OCI-LY3 (cell line): ENCODE results near the gene PDE8A.

Source experiments
- H2AFZ ChIP-seq: fragments of 200-600, 300-600 bp; shearing (Covaris generic); 2 replicates; pipeline ENCODE4 v1.6.0; 2014; ENCODE audit warnings: antibody characterized with exemption, low read depth, low read length
- H3K27ac ChIP-seq: fragments of 200-600, 300-600 bp; sonication (generic); 2 replicates; pipeline ENCODE4 v1.5.1; 2014; ENCODE audit warnings: mild to moderate bottlenecking, low read length, moderate library complexity, mixed read lengths
- H3K27me3 ChIP-seq: fragments of 200-600, 300-600 bp; sonication (generic); 2 replicates; pipeline ENCODE4 v1.6.1; 2014; ENCODE audit warnings: low read depth, low read length, mixed read lengths
- H3K36me3 ChIP-seq: fragments of 200-600, 300-600 bp; sonication (generic); replicated peaks from 2 replicates; pipeline ENCODE3; 2014; ENCODE audit warnings: low read depth, low read length, mixed read lengths
- H3K4me1 ChIP-seq: fragments of 300-600, 200-600 bp; sonication (generic); 2 replicates; pipeline ENCODE4 v1.6.1; 2014; ENCODE audit warnings: low read length, mixed read lengths
- H3K4me2 ChIP-seq: fragments of 200-600, 300-600 bp; sonication (generic); 2 replicates; pipeline ENCODE4 v1.6.1; 2014; ENCODE audit warnings: low read length, mixed read lengths
- H3K4me3 ChIP-seq: fragments of 300-600, 200-600 bp; sonication (generic); 2 replicates; pipeline ENCODE4 v1.5.1; 2014; ENCODE audit warnings: antibody characterized with exemption, mild to moderate bottlenecking, low read length, moderate library complexity
- H3K79me2 ChIP-seq: fragments of 300-600, 200-600 bp; shearing (Covaris generic); 2 replicates; pipeline ENCODE4 v1.6.1; 2014; ENCODE audit warnings: mild to moderate bottlenecking, low read length, mixed read lengths
- H3K9ac ChIP-seq: fragments of 300-600, 200-600 bp; shearing (Covaris generic); 2 replicates; pipeline ENCODE4 v1.6.0; 2014; ENCODE audit warnings: mild to moderate bottlenecking, low read length, moderate library complexity
- H3K9me3 ChIP-seq: fragments of 200-600, 300-600 bp; shearing (Covaris generic); 2 replicates; pipeline ENCODE4 v1.6.1; 2014; ENCODE audit warnings: low read length, mixed read lengths; ENCODE audit not compliant: insufficient read depth
- H4K20me1 ChIP-seq: fragments of 200-600, 300-600 bp; sonication (generic); 2 replicates; pipeline ENCODE4 v1.6.1; 2016; ENCODE audit warnings: low read length, mixed read lengths; ENCODE audit not compliant: insufficient read depth
- CTCF ChIP-seq: fragments of 200-600, 300-600 bp; sonication (generic); IDR thresholded peaks from 2 replicates; pipeline ENCODE4 v1.5.1; 2014; ENCODE audit warnings: antibody characterized with exemption, low read length, low read depth
- EZH2phosphoT487 ChIP-seq: fragments of 200-600 bp; shearing (Covaris generic); IDR thresholded peaks from 2 replicates; pipeline ENCODE4 v1.6.1; 2018; ENCODE audit warnings: antibody characterized with exemption, mixed run types, low read depth

Gene PDE8A

GRCh38 chr15:85118173-85118572 is 136.5 kb downstream of the PDE8A start:
- no peaks in the 10 kb centered on the region for H3K4me1 ChIP-seq
- TF ChIP-seq CTCF (no peak), EZH2phosphoT487 (no peak)
- no peak overlapping the region for H3K4me2 ChIP-seq
- H3K4me3 ChIP-seq = no peak overlapping the region
- no peaks in the 10 kb centered on the region for H3K79me2 ChIP-seq
- no peaks in the 10 kb centered on the region for H4K20me1 ChIP-seq
- H3K27me3 ChIP-seq = no peaks in the 10 kb centered on the region
- no peak overlapping the region for H3K27ac ChIP-seq
- no peak overlapping the region for H2AFZ ChIP-seq
- H3K9ac ChIP-seq = no peak overlapping the region
- H3K9me3 ChIP-seq = no peaks in the 10 kb centered on the region
- peaks cover 22% of the 10 kb centered on the region for H3K36me3 ChIP-seq

- TF ChIP-seq CTCF (no peak), EZH2phosphoT487 (no peak)
- H3K9ac ChIP-seq = no peak overlapping the region
- H3K4me1 ChIP-seq = no peaks in the 10 kb centered on the region
- no peaks in the 10 kb centered on the region for H3K27me3 ChIP-seq
- no peaks in the 10 kb centered on the region for H3K9me3 ChIP-seq
- H3K36me3 ChIP-seq = peaks cover 19% of the 10 kb centered on the region
- H3K27ac ChIP-seq = no peak overlapping the region
- H3K4me2 ChIP-seq = no peak overlapping the region
- no peak overlapping the region for H3K4me3 ChIP-seq
- H3K79me2 ChIP-seq = no peaks in the 10 kb centered on the region
- H2AFZ ChIP-seq = no peak overlapping the region
- H4K20me1 ChIP-seq = no peaks in the 10 kb centered on the region
These were observed 136.9 kb downstream of the PDE8A start for GRCh38 chr15:85118581-85118980.

- Histone ChIP-seq H3K4me3 (no peak overlapping the region), H3K9me3 (no peaks in the 10 kb centered on the region), H3K36me3 (peaks cover 14% of the 10 kb centered on the region)
These were observed 138.9 kb downstream of the PDE8A start for GRCh38 chr15:85120351-85121113.

GRCh38 chr15:85124173-85124572 is 142.5 kb downstream of the PDE8A start:
- Histone ChIP-seq H3K27ac (no peak overlapping the region), H3K27me3 (no peaks in the 10 kb centered on the region), H3K4me1 (no peaks in the 10 kb centered on the region), H3K9ac (no peak overlapping the region), H3K4me2 (no peak overlapping the region), H2AFZ (no peak overlapping the region), H3K4me3 (no peak overlapping the region), H3K36me3 (peaks cover 14% of the 10 kb centered on the region), H3K79me2 (no peaks in the 10 kb centered on the region), H4K20me1 (no peaks in the 10 kb centered on the region), H3K9me3 (no peaks in the 10 kb centered on the region)
- TF ChIP-seq CTCF = no peak
- no peak for TF ChIP-seq EZH2phosphoT487

More at GRCh38 chr15:85120351-85121113, 138.9 kb downstream of the PDE8A start:
- Histone ChIP-seq H4K20me1 (no peaks in the 10 kb centered on the region), H3K9ac (no peak overlapping the region), H3K4me2 (no peak overlapping the region), H3K27ac (no peak overlapping the region), H2AFZ (no peak overlapping the region), H3K79me2 (no peaks in the 10 kb centered on the region), H3K4me1 (no peaks in the 10 kb centered on the region), H3K27me3 (no peaks in the 10 kb centered on the region)
- TF ChIP-seq CTCF = no peak
- TF ChIP-seq EZH2phosphoT487 = no peak
